ENCODE data around the gene EXOC7. TPM values are rescaled to one million over a fixed set of nuclear protein-coding genes. Genes with fewer than 3 reads are reported as not detected.

Gene EXOC7
- total and polyA plus RNA-seq, 12 donors = 65.7 to 145 (median 95.8) TPM

DNA sequence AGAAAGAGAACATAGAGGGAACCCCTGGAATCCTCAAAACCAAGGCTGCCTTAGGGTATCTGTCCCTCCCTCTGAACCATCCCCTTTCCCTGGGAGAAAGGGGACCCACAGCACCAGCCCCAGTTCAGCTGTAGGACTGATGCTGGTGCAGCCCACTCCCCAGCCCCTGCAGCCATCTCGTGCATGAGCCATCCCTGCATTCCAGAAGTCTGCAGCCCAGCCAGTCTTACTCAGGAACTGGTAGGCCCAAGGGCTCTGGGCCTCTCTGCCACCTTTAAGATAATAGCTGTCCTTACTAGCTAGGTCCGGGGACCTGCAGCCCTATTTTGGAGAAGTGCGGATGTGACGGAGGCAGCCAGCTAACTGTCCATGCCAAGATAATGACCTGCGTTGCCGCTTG lies 70.4 kb downstream of the EXOC7 start:
- Histone ChIP-seq H3K36me3 (replicated peaks in 1 of 2) (no peaks in the 10 kb centered on the region), H3K27me3 (no peaks in the 10 kb centered on the region), H3K27ac (no peak overlapping the region), H3K9me3 (replicated peaks in 1 of 3) (no peaks in the 10 kb centered on the region), H3K4me1 (replicated peaks in 1 of 2) (peaks cover 7 to 27% of the 10 kb centered on the region in 2 donors), H3K4me3 (no peak overlapping the region)
- TF ChIP-seq POLR2A (IDR thresholded peaks at IDR 0.05) = no peak
- TF ChIP-seq, protein P1, sequence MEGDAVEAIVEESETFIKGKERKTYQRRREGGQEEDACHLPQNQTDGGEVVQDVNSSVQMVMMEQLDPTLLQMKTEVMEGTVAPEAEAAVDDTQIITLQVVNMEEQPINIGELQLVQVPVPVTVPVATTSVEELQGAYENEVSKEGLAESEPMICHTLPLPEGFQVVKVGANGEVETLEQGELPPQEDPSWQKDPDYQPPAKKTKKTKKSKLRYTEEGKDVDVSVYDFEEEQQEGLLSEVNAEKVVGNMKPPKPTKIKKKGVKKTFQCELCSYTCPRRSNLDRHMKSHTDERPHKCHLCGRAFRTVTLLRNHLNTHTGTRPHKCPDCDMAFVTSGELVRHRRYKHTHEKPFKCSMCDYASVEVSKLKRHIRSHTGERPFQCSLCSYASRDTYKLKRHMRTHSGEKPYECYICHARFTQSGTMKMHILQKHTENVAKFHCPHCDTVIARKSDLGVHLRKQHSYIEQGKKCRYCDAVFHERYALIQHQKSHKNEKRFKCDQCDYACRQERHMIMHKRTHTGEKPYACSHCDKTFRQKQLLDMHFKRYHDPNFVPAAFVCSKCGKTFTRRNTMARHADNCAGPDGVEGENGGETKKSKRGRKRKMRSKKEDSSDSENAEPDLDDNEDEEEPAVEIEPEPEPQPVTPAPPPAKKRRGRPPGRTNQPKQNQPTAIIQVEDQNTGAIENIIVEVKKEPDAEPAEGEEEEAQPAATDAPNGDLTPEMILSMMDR (IDR thresholded peaks at IDR 0.05) = no peak
- WGBS, 4 donors = 95 to 97% (median 96%) methylated on average over 3 to 6 of the region's 6 CpGs
- intact Hi-C loops (cut with DNase I) = no loop called here
- no peak for DNase-seq

DNA sequence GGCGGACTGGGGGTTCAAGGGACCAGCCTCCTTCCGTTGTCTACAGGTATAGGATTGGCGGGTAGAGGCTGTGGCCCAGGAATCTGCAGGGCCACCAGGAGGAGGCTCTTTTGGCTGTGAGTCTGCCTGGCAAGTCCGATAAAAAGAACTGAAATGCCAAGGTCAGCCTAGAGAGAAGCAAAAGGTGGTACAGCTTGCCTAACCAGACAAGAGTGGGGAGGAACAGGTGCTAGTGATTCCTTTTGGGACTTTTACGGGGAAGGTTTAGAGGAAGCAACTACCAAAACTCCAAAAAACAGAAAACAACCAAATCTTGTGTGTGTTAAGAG lies 70.8 kb downstream of the EXOC7 start:
- H3K27me3 ChIP-seq = no peaks in the 10 kb centered on the region
- intact Hi-C loops (cut with DNase I) = no loop called here
- peaks cover 7 to 27% of the 10 kb centered on the region in 2 donors for H3K4me1 ChIP-seq (replicated peaks in 1 of 2)
- no peaks in the 10 kb centered on the region for H3K9me3 ChIP-seq (replicated peaks in 1 of 3)
- H3K4me3 ChIP-seq = no peak overlapping the region
- 50 to 78% (median 65%) methylated on average over 5 of the region's 5 CpGs for WGBS, 4 donors
- TF ChIP-seq POLR2A (IDR thresholded peaks at IDR 0.05) = no peak
- TF ChIP-seq, protein P1 (IDR thresholded peaks at IDR 0.05) = peak in 2 of 6 experiments; percentile 9 to 10
- H3K36me3 ChIP-seq (replicated peaks in 1 of 2) = no peaks in the 10 kb centered on the region
- H3K27ac ChIP-seq = no peak overlapping the region
- DNase-seq = peak in 1 of 7 donors; percentile 52

DNA sequence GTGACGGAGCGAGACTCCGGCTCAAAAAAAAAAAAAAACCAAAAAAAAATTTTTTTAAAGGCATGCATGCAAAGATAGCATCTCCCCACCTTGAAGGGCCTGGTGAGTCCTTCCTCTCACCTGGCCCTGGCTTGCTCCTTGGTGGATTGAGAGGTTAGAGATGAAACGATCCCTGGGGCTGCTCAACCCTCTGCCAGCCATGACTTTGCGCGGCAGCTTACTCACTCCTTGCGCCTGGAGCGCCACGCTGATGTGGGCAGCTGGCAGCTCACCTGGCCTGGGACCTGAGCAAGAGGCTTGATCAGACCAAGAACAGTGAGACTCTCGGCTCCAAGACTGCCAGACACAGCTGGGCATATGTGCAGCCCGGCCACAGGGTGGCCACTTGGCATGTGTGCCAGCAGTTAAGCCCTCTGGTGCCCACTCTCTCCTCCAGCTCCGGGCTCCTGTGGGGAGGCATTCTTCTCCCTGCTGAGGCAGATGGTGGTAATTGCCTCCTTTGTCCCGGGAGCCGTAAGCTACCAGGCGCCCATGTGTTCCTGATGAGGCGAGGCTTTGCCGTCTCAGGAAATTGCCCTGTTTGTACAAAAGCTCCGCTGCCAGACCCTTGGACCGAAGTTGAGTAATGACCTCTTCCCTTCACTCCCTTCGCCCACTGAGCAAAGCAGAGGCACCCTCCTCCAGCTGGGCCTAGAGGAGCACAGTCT lies 71.4 kb downstream of the EXOC7 start:
- TF ChIP-seq, protein P1 (IDR thresholded peaks at IDR 0.05) = peak in 1 of 6 experiments; percentile 31
- no peak for TF ChIP-seq POLR2A (IDR thresholded peaks at IDR 0.05)
- WGBS, 4 donors = 73 to 86% (median 80%) methylated on average over 7 to 20 of the region's 20 CpGs
- no peak for DNase-seq
- Histone ChIP-seq H3K27ac (no peak overlapping the region), H3K27me3 (no peaks in the 10 kb centered on the region), H3K4me1 (replicated peaks in 1 of 2) (peaks cover 7 to 27% of the 10 kb centered on the region in 2 donors), H3K36me3 (replicated peaks in 1 of 2) (no peaks in the 10 kb centered on the region), H3K9me3 (replicated peaks in 1 of 3) (no peaks in the 10 kb centered on the region), H3K4me3 (no peak overlapping the region)
- intact Hi-C loops (cut with DNase I) = no loop called here

Small RNA genes lying within 50 kb of the gene (microRNA-seq; reads per million reads assigned to microRNA genes)
- gene MIR6868 = 1.9 to 6.7 (median 2.8) reads per million in 3 donors

Small RNA genes lying within 50 kb of the gene (small RNA-seq; reads per million reads assigned to genes)
- 0 reads per million in 2 donors for gene MIR6868

Other genes starting within 250 kb of the EXOC7 start
- 100 to 1,000 TPM in 8 of 9 donors, 10 to 100 TPM in 1; 60.4 to 292 (median 193) TPM for gene WBP2, start 248.5 kb downstream of the EXOC7 start, total RNA-seq
- 100 to 1,000 TPM; 205 to 258 (median 258) TPM for gene WBP2, start 248.5 kb downstream of the EXOC7 start, polyA plus RNA-seq
- gene TRIM47, start 225.2 kb downstream of the EXOC7 start, total RNA-seq = 10 to 100 TPM in 7 of 9 donors, 1 to 10 TPM in 2; 2.8 to 66.1 (median 23.4) TPM
- 10 to 100 TPM in 2 of 3 donors, 1 to 10 TPM in 1; 6.0 to 42.5 (median 36.5) TPM for gene TRIM47, start 225.2 kb downstream of the EXOC7 start, polyA plus RNA-seq
- 10 to 100 TPM in 7 of 9 donors, 1 to 10 TPM in 2; 6.5 to 46.9 (median 18.6) TPM for gene TRIM65, start 206.8 kb downstream of the EXOC7 start, total RNA-seq
- gene TRIM65, start 206.8 kb downstream of the EXOC7 start, polyA plus RNA-seq = 10 to 100 TPM in 1 of 3 donors, 1 to 10 TPM in 2; 4.1 to 16.7 (median 5.0) TPM
- gene MRPL38, start 198.9 kb downstream of the EXOC7 start, total RNA-seq = 100 to 1,000 TPM in 4 of 9 donors, 10 to 100 TPM in 5; 36.7 to 153 (median 64.2) TPM
- gene MRPL38, start 198.9 kb downstream of the EXOC7 start, polyA plus RNA-seq = 100 to 1,000 TPM in 2 of 3 donors, 10 to 100 TPM in 1; 60.3 to 214 (median 187) TPM
- 10 to 100 TPM in 8 of 9 donors, 1 to 10 TPM in 1; 4.9 to 87.6 (median 15.3) TPM for gene FBF1, start 162.7 kb downstream of the EXOC7 start, total RNA-seq
- gene FBF1, start 162.7 kb downstream of the EXOC7 start, polyA plus RNA-seq = 10 to 100 TPM in 2 of 3 donors, 1 to 10 TPM in 1; 3.1 to 68.9 (median 26.7) TPM
- 100 to 1,000 TPM in 2 of 9 donors, 10 to 100 TPM in 7; 60.3 to 109 (median 81.6) TPM for gene ACOX1, start 124.6 kb downstream of the EXOC7 start, total RNA-seq
- gene ACOX1, start 124.6 kb downstream of the EXOC7 start, polyA plus RNA-seq = 10 to 100 TPM; 28.9 to 40.3 (median 35.3) TPM
- 10 to 100 TPM; 15.3 to 27.7 (median 25.3) TPM for gene TEN1, start 124.5 kb downstream of the EXOC7 start, total RNA-seq
- 10 to 100 TPM in 2 of 3 donors, 1 to 10 TPM in 1; 8.7 to 40.0 (median 33.8) TPM for gene TEN1, start 124.5 kb downstream of the EXOC7 start, polyA plus RNA-seq
- gene CDK3, start 102.9 kb downstream of the EXOC7 start, total RNA-seq = 1 to 10 TPM in 5 of 9 donors, under 1 TPM in 1, not detected in 3; 0.74 to 7.9 (median 4.9) TPM
- gene CDK3, start 102.9 kb downstream of the EXOC7 start, polyA plus RNA-seq = 10 to 100 TPM in 2 of 3 donors, 1 to 10 TPM in 1; 1.2 to 56.7 (median 30.0) TPM
- gene EVPL, start 76.5 kb downstream of the EXOC7 start, total RNA-seq = 1 to 10 TPM in 1 of 9 donors, under 1 TPM in 6, not detected in 2; under 0.01 to 1.8 (median 0.27) TPM
- under 1 TPM; 0.02 to 0.64 (median 0.61) TPM for gene EVPL, start 76.5 kb downstream of the EXOC7 start, polyA plus RNA-seq
- 100 to 1,000 TPM in 1 of 9 donors, 10 to 100 TPM in 8; 20.3 to 113 (median 42.9) TPM for gene SRP68, start 31.3 kb downstream of the EXOC7 start, total RNA-seq
- 100 to 1,000 TPM in 1 of 3 donors, 10 to 100 TPM in 2; 33.1 to 129 (median 35.9) TPM for gene SRP68, start 31.3 kb downstream of the EXOC7 start, polyA plus RNA-seq
- gene GALR2, start 29.0 kb downstream of the EXOC7 start, total RNA-seq = not detected
- under 1 TPM in 1 of 3 donors, not detected in 2; 0.27 TPM for gene GALR2, start 29.0 kb downstream of the EXOC7 start, polyA plus RNA-seq
- under 1 TPM in 3 of 9 donors, not detected in 6; 0.06 to 0.19 (median 0.13) TPM for gene ZACN, start 24.6 kb downstream of the EXOC7 start, total RNA-seq
- 1 to 10 TPM in 2 of 3 donors, not detected in 1; 3.1 to 3.3 TPM for gene ZACN, start 24.6 kb downstream of the EXOC7 start, polyA plus RNA-seq
- gene FOXJ1, start 37.5 kb upstream of the EXOC7 start, total RNA-seq = under 1 TPM in 2 of 9 donors, not detected in 7; 0.06 to 0.18 TPM
- under 1 TPM in 1 of 3 donors, not detected in 2; 0.07 TPM for gene FOXJ1, start 37.5 kb upstream of the EXOC7 start, polyA plus RNA-seq
- 1 to 10 TPM; 2.3 to 6.1 (median 4.7) TPM for gene RNF157, start 136.7 kb upstream of the EXOC7 start, total RNA-seq
- 1 to 10 TPM; 3.0 to 4.7 (median 4.1) TPM for gene RNF157, start 136.7 kb upstream of the EXOC7 start, polyA plus RNA-seq
- gene UBALD2, start 161.6 kb upstream of the EXOC7 start, total RNA-seq = 10 to 100 TPM in 6 of 9 donors, 1 to 10 TPM in 3; 5.4 to 71.2 (median 12.9) TPM
- 10 to 100 TPM in 2 of 3 donors, 1 to 10 TPM in 1; 5.2 to 18.2 (median 15.6) TPM for gene UBALD2, start 161.6 kb upstream of the EXOC7 start, polyA plus RNA-seq
- gene QRICH2, start 204.5 kb upstream of the EXOC7 start, total RNA-seq = 1 to 10 TPM in 6 of 9 donors, under 1 TPM in 3; 0.12 to 3.4 (median 1.4) TPM
- gene QRICH2, start 204.5 kb upstream of the EXOC7 start, polyA plus RNA-seq = 10 to 100 TPM in 1 of 3 donors, 1 to 10 TPM in 1, under 1 TPM in 1; 0.09 to 14.2 (median 4.8) TPM